GM12874 (cell line): ENCODE measurements around the gene UQCR10.

Experiments
- TF ChIP-seq, protein P1 (sequence below): IDR thresholded peaks from 2 replicates; pipeline ENCODE4 v1.5.1; 2011; ENCODE audit warnings: low read depth, mild to moderate bottlenecking, control low read depth, low read length, moderate library complexity; ENCODE audit not compliant: insufficient read depth

Gene UQCR10

DNA sequence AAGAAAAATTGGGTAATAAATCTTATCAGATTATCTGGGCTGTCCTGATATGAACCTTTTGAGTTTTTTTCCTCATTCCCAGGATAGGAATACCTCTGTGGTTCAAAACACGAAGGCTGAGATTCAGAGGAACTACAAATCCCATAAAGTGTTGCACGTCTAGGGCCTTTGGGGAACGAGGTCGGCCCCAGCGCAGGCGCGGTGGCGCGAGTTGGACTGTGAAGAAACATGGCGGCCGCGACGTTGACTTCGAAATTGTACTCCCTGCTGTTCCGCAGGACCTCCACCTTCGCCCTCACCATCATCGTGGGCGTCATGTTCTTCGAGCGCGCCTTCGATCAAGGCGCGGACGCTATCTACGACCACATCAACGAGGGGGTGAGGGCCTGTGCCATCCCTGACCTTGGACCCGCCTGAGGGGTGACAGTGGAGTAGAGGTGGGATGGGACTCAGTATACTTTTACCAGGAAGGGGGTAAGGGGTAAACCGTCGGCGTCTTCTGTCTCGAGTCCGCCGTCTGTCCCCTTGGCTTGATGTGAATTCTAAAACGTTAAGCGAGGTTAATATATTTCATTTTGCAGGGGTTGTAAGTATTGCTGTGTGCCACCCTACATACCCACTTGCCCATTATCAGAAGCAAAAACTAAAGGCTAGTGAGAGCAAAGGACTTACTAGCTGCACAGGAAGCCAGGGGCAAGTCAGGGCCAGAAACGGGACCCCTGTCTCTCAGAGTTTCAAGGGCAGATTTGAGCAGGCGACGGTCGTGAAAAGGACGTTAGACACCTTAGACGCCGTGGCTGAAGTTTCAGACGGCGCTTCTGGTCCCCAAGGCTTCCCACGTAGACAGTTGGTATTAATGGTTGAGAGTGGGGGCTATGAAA is at the start of gene UQCR10:
UQCR10 (plus strand) TSS at position 199 of the 881 bp plus-strand sequence; CDS start at position 229, 30 bp downstream.
- TF ChIP-seq, protein P1, sequence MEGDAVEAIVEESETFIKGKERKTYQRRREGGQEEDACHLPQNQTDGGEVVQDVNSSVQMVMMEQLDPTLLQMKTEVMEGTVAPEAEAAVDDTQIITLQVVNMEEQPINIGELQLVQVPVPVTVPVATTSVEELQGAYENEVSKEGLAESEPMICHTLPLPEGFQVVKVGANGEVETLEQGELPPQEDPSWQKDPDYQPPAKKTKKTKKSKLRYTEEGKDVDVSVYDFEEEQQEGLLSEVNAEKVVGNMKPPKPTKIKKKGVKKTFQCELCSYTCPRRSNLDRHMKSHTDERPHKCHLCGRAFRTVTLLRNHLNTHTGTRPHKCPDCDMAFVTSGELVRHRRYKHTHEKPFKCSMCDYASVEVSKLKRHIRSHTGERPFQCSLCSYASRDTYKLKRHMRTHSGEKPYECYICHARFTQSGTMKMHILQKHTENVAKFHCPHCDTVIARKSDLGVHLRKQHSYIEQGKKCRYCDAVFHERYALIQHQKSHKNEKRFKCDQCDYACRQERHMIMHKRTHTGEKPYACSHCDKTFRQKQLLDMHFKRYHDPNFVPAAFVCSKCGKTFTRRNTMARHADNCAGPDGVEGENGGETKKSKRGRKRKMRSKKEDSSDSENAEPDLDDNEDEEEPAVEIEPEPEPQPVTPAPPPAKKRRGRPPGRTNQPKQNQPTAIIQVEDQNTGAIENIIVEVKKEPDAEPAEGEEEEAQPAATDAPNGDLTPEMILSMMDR, result no peak

DNA sequence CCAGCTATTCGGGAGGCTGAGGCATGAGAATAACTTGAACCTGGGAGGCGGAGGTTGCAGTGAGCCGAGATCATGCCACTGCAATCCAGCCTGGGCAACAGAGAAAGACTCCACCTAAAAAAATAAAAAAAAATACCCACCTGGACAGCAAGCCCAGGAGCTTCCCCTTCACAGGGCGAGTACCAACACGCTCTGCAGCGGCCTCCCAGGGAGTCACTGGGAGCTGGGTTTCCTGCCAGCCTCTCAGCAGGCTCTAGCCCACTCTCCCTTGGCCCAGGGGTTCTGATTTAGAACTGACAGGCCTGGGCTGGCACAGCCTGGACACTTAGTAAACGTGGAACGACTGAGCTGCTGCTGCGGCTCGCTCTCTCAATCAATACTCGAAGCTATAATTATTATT is 49.4 kb upstream of the UQCR10 start:
- TF ChIP-seq, protein P1, result no peak

DNA sequence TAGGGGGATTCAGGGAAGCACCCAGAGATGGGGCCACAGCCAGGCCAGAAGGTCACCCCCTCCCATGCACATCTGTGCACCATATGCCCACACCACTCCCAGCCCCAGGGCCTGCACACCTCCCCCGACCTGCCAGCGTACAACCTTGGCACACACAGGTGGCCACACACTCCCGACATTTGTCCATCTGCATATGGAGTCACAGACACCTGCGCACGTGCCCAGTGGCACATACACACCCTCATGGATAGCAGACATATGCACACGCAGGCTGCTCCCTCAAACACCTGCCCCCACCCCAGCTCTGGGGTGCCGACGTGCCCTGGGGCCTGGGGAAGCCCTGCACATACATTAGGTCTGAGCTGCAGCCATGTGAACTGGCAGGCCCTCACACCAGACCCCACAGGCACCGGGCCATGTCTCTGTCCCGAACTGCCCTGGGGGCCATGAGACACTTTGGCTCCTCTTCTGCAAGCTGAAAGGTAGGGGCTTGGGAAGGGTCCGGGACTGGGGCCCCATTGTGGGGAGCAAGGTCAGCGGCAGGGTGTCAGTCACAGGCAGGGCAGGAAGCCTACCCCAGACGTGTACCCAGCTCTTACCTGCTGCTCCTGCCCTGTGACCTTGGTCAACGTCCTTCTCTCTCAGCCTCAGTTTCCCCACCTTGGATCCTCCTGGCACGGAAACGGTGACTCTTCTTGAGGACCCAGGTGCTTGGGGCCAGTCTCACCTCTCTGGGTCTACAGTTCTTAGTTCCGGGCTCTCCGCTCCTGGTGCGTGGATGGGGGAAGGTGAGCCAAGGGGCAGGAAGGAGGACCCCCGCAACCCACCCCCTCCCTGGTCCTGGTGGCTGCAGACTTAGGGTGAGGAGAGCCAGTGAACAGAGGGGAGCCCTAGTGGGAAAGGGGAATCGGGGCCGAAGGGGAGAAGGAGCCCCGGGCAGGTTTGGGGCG is 47.9 kb upstream of the UQCR10 start:
- TF ChIP-seq, protein P1, result no peak

DNA sequence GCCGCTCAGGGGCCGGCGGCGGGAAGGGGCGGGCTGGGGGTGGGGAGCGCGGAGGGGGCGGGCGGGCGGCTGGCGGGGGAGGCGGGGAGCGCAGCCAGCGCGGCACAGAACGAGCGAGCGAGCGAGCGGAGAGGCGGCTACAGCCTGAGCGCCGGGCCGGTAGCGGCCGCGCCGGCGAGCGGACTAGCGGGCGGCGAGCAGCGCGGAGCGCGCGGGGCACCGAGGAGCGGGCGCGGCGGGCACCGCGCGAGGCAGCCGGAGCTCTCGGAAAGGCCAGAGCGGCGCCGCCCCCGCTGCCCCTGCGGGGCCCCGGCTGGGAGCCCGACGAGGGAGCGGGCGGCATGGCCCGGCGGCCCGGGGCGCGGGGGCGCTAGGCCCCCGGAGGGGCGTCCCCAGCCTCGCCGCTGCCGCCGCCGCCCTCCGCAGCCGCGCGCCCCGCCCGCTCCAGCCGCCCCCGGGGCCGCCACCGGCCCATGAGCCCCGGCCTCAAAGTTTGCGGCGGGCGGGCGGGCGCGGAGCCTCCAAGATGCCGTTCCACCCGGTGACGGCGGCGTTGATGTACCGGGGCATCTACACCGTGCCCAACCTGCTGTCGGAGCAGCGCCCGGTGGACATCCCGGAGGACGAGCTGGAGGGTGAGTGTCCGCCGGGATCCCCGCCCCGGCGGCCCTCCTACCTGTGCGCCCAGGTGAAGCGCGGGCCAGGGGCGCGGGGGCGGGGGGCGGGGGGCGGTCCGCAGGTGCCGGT is 47.1 kb upstream of the UQCR10 start, which contains the start of gene CABP7:
CABP7 (plus strand) TSS at position 105 of the 747 bp plus-strand sequence; CDS start at position 527, 422 bp downstream.
- TF ChIP-seq, protein P1, result no peak

DNA sequence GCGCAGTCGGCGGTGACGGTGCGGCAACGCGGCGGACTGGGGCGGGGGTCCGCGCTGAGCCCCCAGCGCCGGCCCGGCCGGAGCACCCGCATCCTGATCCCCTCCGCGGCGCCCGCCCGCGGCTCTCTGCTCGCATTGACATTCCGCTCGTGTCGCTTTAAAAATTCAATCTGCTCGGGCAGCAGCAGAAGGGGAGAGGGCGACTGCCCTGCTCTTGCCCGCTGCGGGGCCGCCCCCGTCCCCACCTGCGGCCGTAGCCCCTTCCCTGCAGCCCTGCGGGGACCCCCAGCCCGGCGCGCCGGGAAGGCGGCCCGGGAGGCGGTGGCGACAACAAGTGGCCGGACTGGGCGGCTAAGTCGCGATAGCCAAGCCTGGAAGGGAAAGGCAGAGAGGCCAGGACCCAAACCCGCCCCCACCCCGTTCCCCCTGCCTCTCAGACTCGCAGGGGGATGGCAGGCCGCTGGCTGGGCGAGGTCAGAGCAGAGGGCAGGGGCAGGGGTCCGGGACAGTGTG is 46.3 kb upstream of the UQCR10 start:
- TF ChIP-seq, protein P1, result no peak

GRCh38 chr22:29722151-29722550 is 45.0 kb upstream of the UQCR10 start:
- TF ChIP-seq, protein P1, result no peak
